ENCODE data around the gene FARP1. TPM values are rescaled to one million over a fixed set of nuclear protein-coding genes. Genes with fewer than 3 reads are reported as not detected.

FARP1 gene
- total and polyA plus RNA-seq, 2 of the 13 experiments (the other 11 are each of a cell fraction or from before 2014, with no cell fraction given): 70.6 to 126 TPM

DNA sequence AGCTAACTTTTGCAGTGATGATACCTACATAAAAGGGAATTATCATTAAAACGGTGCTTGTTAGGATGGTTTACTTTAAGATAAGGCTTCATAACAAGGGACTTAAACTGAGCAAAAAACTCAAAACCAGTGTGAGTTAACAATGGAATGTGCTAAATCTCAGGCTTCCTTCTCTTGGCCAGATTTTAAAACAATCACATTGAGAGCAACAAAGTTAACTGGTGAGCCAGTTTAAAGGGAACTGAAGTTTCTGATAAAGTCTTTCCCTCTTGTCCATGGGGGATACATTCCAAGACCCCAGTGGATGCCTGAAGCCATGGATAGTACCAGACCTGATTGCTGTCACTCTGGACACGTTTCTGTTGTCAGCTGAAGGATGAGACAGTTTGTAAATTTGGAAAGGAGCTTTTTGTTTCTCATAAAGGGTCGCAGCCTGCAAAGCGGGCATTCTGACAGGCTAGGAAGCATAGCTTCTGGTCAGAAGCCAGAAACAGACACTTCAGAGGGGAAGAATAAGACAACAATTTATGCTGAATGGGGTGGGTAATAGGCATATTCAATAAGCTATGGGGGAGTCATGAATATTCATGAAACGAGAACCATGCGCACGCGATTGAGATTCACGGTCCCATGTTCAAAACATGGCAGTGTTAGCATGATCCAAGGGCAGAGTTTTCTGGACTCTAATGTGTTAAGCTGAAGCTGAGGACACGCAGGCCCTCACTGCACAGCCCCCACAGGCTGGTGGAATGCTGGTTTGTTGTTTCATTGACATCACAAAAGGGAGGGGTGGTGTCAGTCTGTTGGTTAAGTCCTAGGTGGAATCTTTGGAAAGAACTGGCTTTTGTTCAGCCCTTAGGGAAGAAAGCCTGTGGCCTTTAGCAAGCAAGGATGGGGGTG, 184.7 kb downstream of the FARP1 start (continued):
- no peak for TF ChIP-seq TCF7 (IDR thresholded peaks at IDR 0.05; ENCODE audit: low read depth)
- no peak for TF ChIP-seq EED (CRISPR knock-in tag; IDR thresholded peaks at IDR 0.05)
- TF ChIP-seq ATF7-NPFF (CRISPR knock-in tag; IDR thresholded peaks at IDR 0.05; ENCODE audit: low read depth): no peak
- TF ChIP-seq KAT2B (IDR thresholded peaks at IDR 0.05; ENCODE audit: borderline replicate concordance, low read depth, low read length): no peak
- TF ChIP-seq SOX13 (IDR thresholded peaks at IDR 0.05): no peak
- TF ChIP-seq SOX13 (CRISPR knock-in tag; conservative IDR thresholded peaks at IDR 0.05 in 1 of 2, IDR thresholded peaks at IDR 0.05 in 1 of 2): peak in 1 of 2 experiments; percentile 78; a peak in 1 of 4 replicates
- no peak for TF ChIP-seq RFX3 (CRISPR knock-in tag; IDR thresholded peaks at IDR 0.05)
- TF ChIP-seq HDAC2 (CRISPR knock-in tag; IDR thresholded peaks at IDR 0.05): peak; percentile 16; the same call in 1 of the 2 replicates
- peak; percentile 32; the same call in 1 of the 2 replicates for TF ChIP-seq HOXA3 (CRISPR knock-in tag; IDR thresholded peaks at IDR 0.05)
- 0 out of 2 replicates have a peak, but pooled peaks have one; percentile 48 for TF ChIP-seq IRF2 (CRISPR knock-in tag; IDR thresholded peaks at IDR 0.05)

DNA sequence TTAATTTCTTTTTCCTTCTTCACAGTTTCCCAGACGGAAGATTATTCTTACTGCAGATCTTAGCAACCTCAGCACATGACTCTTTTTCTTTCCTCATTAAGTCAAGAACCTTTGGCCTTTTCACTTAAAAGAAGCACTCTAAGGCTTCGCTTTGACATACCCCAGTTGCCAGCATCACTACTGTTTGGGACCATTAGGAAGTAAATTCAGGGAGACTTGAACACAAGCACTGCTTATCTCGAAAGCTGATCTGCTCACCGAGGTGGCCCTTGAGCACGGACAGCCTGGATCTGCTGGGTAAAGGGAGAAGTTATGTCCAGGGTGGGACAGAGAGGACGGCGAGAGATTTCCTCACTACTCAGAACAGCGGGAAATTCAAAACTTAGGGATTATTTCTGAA, 185.6 kb downstream of the FARP1 start:
- H3K79me2 ChIP-seq (ENCODE audit: insufficient read depth, low read length): peaks cover 87% of the 10 kb centered on the region
- CTCF ChIA-PET (ENCODE audit: low intra/inter-chr PET ratio, low total read pairs): no interaction called here
- H3K4me2 ChIP-seq (ENCODE audit: low read depth, low read length): no peak overlapping the region
- TF ChIP-seq GATAD1 (CRISPR knock-in tag; IDR thresholded peaks at IDR 0.05): no peak
- no peak for TF ChIP-seq NR3C1 (CRISPR knock-in tag; IDR thresholded peaks at IDR 0.05)
- TF ChIP-seq KDM6A (CRISPR knock-in tag; IDR thresholded peaks at IDR 0.05; ENCODE audit: low read depth): no peak
- TF ChIP-seq, protein P1, sequence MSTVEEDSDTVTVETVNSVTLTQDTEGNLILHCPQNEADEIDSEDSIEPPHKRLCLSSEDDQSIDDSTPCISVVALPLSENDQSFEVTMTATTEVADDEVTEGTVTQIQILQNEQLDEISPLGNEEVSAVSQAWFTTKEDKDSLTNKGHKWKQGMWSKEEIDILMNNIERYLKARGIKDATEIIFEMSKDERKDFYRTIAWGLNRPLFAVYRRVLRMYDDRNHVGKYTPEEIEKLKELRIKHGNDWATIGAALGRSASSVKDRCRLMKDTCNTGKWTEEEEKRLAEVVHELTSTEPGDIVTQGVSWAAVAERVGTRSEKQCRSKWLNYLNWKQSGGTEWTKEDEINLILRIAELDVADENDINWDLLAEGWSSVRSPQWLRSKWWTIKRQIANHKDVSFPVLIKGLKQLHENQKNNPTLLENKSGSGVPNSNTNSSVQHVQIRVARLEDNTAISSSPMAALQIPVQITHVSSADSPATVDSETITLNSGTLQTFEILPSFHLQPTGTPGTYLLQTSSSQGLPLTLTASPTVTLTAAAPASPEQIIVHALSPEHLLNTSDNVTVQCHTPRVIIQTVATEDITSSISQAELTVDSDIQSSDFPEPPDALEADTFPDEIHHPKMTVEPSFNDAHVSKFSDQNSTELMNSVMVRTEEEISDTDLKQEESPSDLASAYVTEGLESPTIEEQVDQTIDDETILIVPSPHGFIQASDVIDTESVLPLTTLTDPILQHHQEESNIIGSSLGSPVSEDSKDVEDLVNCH (CRISPR knock-in tag; IDR thresholded peaks at IDR 0.05): no peak
- no peak for TF ChIP-seq PRMT3 (CRISPR knock-in tag; IDR thresholded peaks at IDR 0.05; ENCODE audit: borderline replicate concordance, low read depth)
- TF ChIP-seq ATF7 (IDR thresholded peaks at IDR 0.05): no peak
- no peak for TF ChIP-seq ATF7 (CRISPR knock-in tag; IDR thresholded peaks at IDR 0.05)
- no peak for TF ChIP-seq ZBTB1 (CRISPR knock-in tag; IDR thresholded peaks at IDR 0.05; ENCODE audit: borderline replicate concordance)
- no peak for TF ChIP-seq ZNF589 (CRISPR knock-in tag; conservative IDR thresholded peaks at IDR 0.05)
- no peak for TF ChIP-seq NFATC3 (CRISPR knock-in tag; IDR thresholded peaks at IDR 0.05)
- no peaks in the 10 kb centered on the region for H3K9me3 ChIP-seq (ENCODE audit: low read length)
- in situ Hi-C loops (cut with HindIII; ENCODE audit: extremely low pct_ligation_motif_present, low pct_unique_long_range_greater_than_20kb): no loop called here
- H4K20me1 ChIP-seq (ENCODE audit: insufficient read depth, low read length): peaks cover 54% of the 10 kb centered on the region
- ATAC-seq (no peak), DNase-seq (ENCODE audit: low spot score) (no peak), FAIRE-seq (no peak)
- BruUV-seq (replicated peaks): no TSS peak
- POLR2A ChIA-PET: no interaction called here
- peaks cover 3 to 34% of the 10 kb centered on the region in 2 experiments for H3K36me3 ChIP-seq (replicated peaks in 1 of 2; ENCODE audit: control insufficient read depth in 1 of 2, insufficient read depth in 2 of 2, low read length in 2 of 2)
- H3K4me3 ChIP-seq (replicated peaks in 1 of 3; ENCODE audit: insufficient read depth in 1 of 3, low read depth in 2 of 3, low read length in 3 of 3): no peak overlapping the region
- intact Hi-C loops (cut with micrococcal nuclease; ENCODE audit: unreplicated experiment): no loop called here
- peak overlapping the region; percentile 38 for H3K27ac ChIP-seq (ENCODE audit: extremely low read length, insufficient read depth, low read length)
- no peak overlapping the region for H3K9ac ChIP-seq (ENCODE audit: insufficient read depth, low read depth, low read length)
- no peak overlapping the region for H2AFZ ChIP-seq (ENCODE audit: low read length)
- H3K27me3 ChIP-seq (ENCODE audit: control insufficient read depth in 1 of 2, insufficient read depth in 2 of 2, low read length in 2 of 2): no peaks in the 10 kb centered on the region
- H3K4me1 ChIP-seq (ENCODE audit: insufficient read depth, low read length): peaks cover 79% of the 10 kb centered on the region
- 96% methylated on average over 8 of the region's 8 CpGs for WGBS (ENCODE audit: low lambda C conversion rate)

Measured in HepG2 (cell line).